ENCODE results near the gene PAGE2.
"Not testable (repeated sequence)": the region's sequence is repeated elsewhere in the genome, so short reads cannot be mapped to it uniquely, and the experiment has no call there.

The PAGE2 gene

DNA sequence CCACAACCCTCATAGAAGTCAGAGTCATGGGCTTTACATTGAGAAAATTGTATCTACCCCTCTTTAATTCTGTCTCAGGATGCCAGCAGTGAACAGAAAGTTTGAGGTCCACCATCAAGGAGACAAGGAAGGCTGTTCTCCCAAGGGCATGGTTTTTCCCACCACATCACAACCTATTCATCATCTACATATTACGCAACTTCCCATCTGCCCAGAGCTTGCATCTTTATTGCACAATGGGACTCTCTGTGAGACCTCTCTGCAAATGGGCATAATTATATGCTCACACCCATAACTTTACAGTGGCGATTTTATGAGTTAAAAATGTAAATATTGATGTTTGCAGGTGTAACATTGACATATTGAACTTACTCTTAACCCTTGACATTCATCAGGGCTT lies 38.9 kb downstream of the PAGE2 start:
- DNase-seq: no peak

- no peak for DNase-seq
Measured at GRCh38 chrX:55129361-55129760, 40.5 kb downstream of the PAGE2 start.

DNA sequence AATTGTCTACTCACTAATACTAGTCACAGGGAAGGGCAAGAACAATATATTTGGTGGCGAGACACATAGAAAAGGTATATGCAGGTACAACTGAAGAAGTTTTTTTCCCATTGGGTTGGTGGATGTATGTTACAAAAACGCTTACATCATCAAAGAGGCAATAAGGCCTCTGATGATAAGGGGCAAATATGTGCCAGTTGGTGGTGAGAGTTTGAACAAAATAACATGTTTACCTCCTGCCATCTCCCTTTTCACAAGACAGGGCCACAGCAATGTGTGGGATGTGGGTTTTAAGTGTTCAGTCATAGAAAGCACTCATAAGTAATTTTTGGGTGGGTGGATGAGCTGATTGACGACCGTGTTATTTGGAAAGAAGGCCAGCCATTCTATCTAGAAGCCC lies 41.7 kb downstream of the PAGE2 start:
- DNase-seq: no peak

GRCh38 chrX:55132416-55132815 lies 43.6 kb downstream of the PAGE2 start:
- no peak for DNase-seq

GRCh38 chrX:55135171-55135570 lies 46.4 kb downstream of the PAGE2 start:
- no peak for DNase-seq

DNA sequence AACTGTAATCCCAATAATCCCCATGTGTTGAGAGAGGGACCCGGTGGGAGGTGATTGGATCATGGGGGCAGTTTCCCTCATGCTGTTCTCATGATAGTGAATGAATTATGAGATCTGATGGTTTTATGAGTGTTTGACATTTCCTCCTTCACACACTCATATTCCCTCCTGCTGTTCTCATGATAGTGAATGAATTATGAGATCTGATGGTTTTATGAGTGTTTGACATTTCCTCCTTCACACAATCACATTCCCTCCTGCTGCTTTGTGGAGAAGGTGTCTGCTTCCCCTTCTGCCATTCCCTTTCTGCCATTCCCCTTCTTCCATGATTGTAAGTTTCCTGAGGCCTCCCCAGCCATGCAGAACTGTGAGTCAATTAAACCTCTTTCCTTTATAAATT lies 52.0 kb downstream of the PAGE2 start:
- DNase-seq: not testable (repeated sequence)
